A549 (cell line): ENCODE data around the gene TMED9.

Experiments
- CEBPB ChIP-seq, 2 experiments: fragments of >200 bp in 1 of 2; sonication (Bioruptor Twin) in 1 of 2; formaldehyde crosslinking in 1 of 2; IDR thresholded peaks; 2 replicates each; pipeline ENCODE4 v1.6.1; 2012 to 2016
- CTCF ChIP-seq: fragments of >200 bp; sonication (Bioruptor Twin); formaldehyde crosslinking; IDR thresholded peaks from 3 replicates; pipeline ENCODE4 v1.5.1; 2016
- EHF ChIP-seq: fragments of 250-450 bp; sonication (Bioruptor Pico); IDR thresholded peaks from 2 replicates; pipeline ENCODE4 v1.5.0; 2020; ENCODE audit warnings: mild to moderate bottlenecking
- ELK1 ChIP-seq: fragments of 150-350 bp; IDR thresholded peaks from 2 replicates; pipeline ENCODE4 v1.6.1; 2014; ENCODE audit warnings: low read depth, mild to moderate bottlenecking, low read length
- HDAC2 ChIP-seq: fragments of 200-600 bp; sonication (generic); IDR thresholded peaks from 2 replicates; pipeline ENCODE4 v1.6.1; 2016
- HOXA7 ChIP-seq: fragments of 250-450 bp; sonication (Bioruptor Pico); IDR thresholded peaks from 2 replicates; pipeline ENCODE4 v1.5.0; 2020; ENCODE audit warnings: mild to moderate bottlenecking, moderate library complexity
- JUNB ChIP-seq: fragments of >200 bp; sonication (Bioruptor Twin); formaldehyde crosslinking; IDR thresholded peaks from 2 replicates; pipeline ENCODE4 v1.6.1; 2016
- KDM1A ChIP-seq: fragments of 200-600 bp; sonication (generic); IDR thresholded peaks from 2 replicates; pipeline ENCODE4 v1.6.1; 2016; ENCODE audit warnings: low read depth, mild to moderate bottlenecking
- NR3C1 ChIP-seq: fragments of >200 bp; sonication (Bioruptor Twin); formaldehyde crosslinking; IDR thresholded peaks from 3 replicates; pipeline ENCODE4 v1.6.1; 2017
- POLR2A ChIP-seq: IDR thresholded peaks from 2 replicates; pipeline ENCODE4 v1.6.1; 2012; ENCODE audit warnings: mild to moderate bottlenecking, low read length

- no peak for TF ChIP-seq CTCF
- TF ChIP-seq HDAC2, result no peak
- TF ChIP-seq POLR2A, result no peak
- TF ChIP-seq CEBPB (IDR thresholded peaks at IDR 0.05), result no peak
- no peak for TF ChIP-seq JUNB
- no peak for TF ChIP-seq EHF
- no peak for TF ChIP-seq ELK1
- TF ChIP-seq KDM1A, result no peak
- no peak for TF ChIP-seq HOXA7
- TF ChIP-seq NR3C1, result no peak
These were observed 13.7 kb upstream of the TMED9 start for GRCh38 chr5:177578316-177578715.
